ENCODE results near the gene ZFPM1. TPM values are rescaled to one million over a fixed set of nuclear protein-coding genes. Genes with fewer than 3 reads are reported as not detected.

The ZFPM1 gene
- polyA plus RNA-seq, 1 of the 3 experiments (the other 2 are of a cell fraction) = 1.2 TPM

GRCh38 chr16:88433632-88434352, 19.3 kb upstream of the ZFPM1 start (continued):
- TF ChIP-seq NRF1 (IDR thresholded peaks at IDR 0.05; ENCODE audit: low read depth, low read length) (no peak), GATA2 (CRISPR knock-in tag; IDR thresholded peaks at IDR 0.05) (no peak), RCOR1 (IDR thresholded peaks at IDR 0.05; ENCODE audit: low read length) (no peak)

- WGBS (ENCODE audit: low lambda C conversion rate) = 100% methylated on average over 1 of the region's 10 CpGs
- H3K9me2 ChIP-seq = no peaks in the 10 kb centered on the region
- H3K4me3 ChIP-seq (ENCODE audit: low read depth in 2 of 2, low read length in 1 of 2) = no peak overlapping the region
- CTCF ChIA-PET = interaction anchor here (4.7 kb wide), 1 partner anchor 146 kb away, joined by 25 read pairs; no protein-coding TSS in a partner anchor
- no peak for DNase-seq
- POLR2A ChIA-PET = no interaction called here
- H3K36me3 ChIP-seq (replicated peaks in 1 of 2; ENCODE audit: control insufficient read depth in 1 of 2, insufficient read depth in 2 of 2, low read length in 1 of 2) = no peaks in the 10 kb centered on the region
- no peak overlapping the region for H2AFZ ChIP-seq (ENCODE audit: low read depth)
- no peaks in the 10 kb centered on the region for H3K27me3 ChIP-seq (ENCODE audit: insufficient read depth)
- no peak overlapping the region for H3K9ac ChIP-seq
- H3K79me2 ChIP-seq (ENCODE audit: insufficient read depth) = no peaks in the 10 kb centered on the region
- H3K4me1 ChIP-seq (ENCODE audit: control insufficient read depth in 1 of 2, insufficient read depth in 2 of 2, low read depth in 1 of 2, low read length in 1 of 2) = peaks cover 0 to 7% of the 10 kb centered on the region in 2 experiments; a peak in 1 of 4 replicates
- H3K9me3 ChIP-seq = no peaks in the 10 kb centered on the region
- no peak overlapping the region for H3K4me2 ChIP-seq
- H4K20me1 ChIP-seq (ENCODE audit: insufficient read depth) = no peaks in the 10 kb centered on the region
- TF ChIP-seq MXI1 (IDR thresholded peaks at IDR 0.05; ENCODE audit: low read depth, low read length) (no peak), FOXJ3 (CRISPR knock-in tag; IDR thresholded peaks at IDR 0.05) (no peak), CTCF (IDR thresholded peaks at IDR 0.05) (no peak), NRF1 (IDR thresholded peaks at IDR 0.05; ENCODE audit: low read depth, low read length) (no peak), GABPA (IDR thresholded peaks at IDR 0.05; ENCODE audit: low read depth) (no peak), ELF1 (IDR thresholded peaks at IDR 0.05) (no peak), TAF1 (IDR thresholded peaks at IDR 0.05; ENCODE audit: borderline replicate concordance, low read depth, low read length) (no peak), RCOR1 (IDR thresholded peaks at IDR 0.05; ENCODE audit: low read length) (no peak), YY1 (IDR thresholded peaks at IDR 0.05; ENCODE audit: low read depth) (no peak)
- H3K27ac ChIP-seq (ENCODE audit: low read depth in 2 of 2, low read length in 1 of 2) = no peak overlapping the region; a peak in 1 of 4 replicates
- H3F3A ChIP-seq (replicated peaks; ENCODE audit: insufficient read depth) = no peaks in the 10 kb centered on the region
Measured at GRCh38 chr16:88434353-88434690, 18.8 kb upstream of the ZFPM1 start.

DNA sequence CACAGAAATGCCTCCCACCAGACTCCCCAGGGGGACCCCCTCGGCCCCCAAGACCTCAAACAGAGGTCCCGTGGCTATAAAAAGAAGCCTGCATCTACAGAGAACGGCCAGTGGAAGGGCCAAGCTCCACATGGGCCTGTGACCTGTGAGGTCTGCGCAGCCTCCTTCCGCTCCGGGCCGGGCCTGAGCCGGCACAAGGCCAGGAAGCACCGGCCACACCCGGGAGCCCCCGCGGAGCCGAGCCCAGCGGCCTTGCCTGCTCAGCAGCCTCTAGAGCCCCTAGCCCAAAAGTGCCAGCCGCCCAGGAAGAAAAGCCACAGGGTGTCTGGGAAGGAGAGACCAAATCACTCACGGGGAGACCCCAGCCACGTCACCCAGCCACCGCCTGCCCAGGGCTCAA, 18.3 kb upstream of the ZFPM1 start:
- Histone ChIP-seq H3K4me1 (ENCODE audit: control insufficient read depth in 1 of 2, insufficient read depth in 2 of 2, low read depth in 1 of 2, low read length in 1 of 2) (peaks cover 0 to 7% of the 10 kb centered on the region in 2 experiments; a peak in 1 of 4 replicates), H3F3A (replicated peaks; ENCODE audit: insufficient read depth) (no peaks in the 10 kb centered on the region), H3K79me2 (ENCODE audit: insufficient read depth) (no peaks in the 10 kb centered on the region), H3K27ac (ENCODE audit: low read depth in 2 of 2, low read length in 1 of 2) (no peak overlapping the region; a peak in 1 of 4 replicates), H3K4me2 (no peak overlapping the region), H3K9me3 (no peaks in the 10 kb centered on the region), H3K27me3 (ENCODE audit: insufficient read depth) (no peaks in the 10 kb centered on the region), H3K9me2 (no peaks in the 10 kb centered on the region), H2AFZ (ENCODE audit: low read depth) (no peak overlapping the region), H3K9ac (no peak overlapping the region), H4K20me1 (ENCODE audit: insufficient read depth) (no peaks in the 10 kb centered on the region), H3K4me3 (ENCODE audit: low read depth in 2 of 2, low read length in 1 of 2) (no peak overlapping the region), H3K36me3 (replicated peaks in 1 of 2; ENCODE audit: control insufficient read depth in 1 of 2, insufficient read depth in 2 of 2, low read length in 1 of 2) (no peaks in the 10 kb centered on the region)
- WGBS (ENCODE audit: low lambda C conversion rate) = 86% methylated on average over 8 of the region's 18 CpGs
- POLR2A ChIA-PET = no interaction called here
- DNase-seq = no peak
- CTCF ChIA-PET = interaction anchor here (4.7 kb wide), 1 partner anchor 147 kb away, joined by 25 read pairs; no protein-coding TSS in a partner anchor
- TF ChIP-seq USF1 (IDR thresholded peaks at IDR 0.05; ENCODE audit: borderline replicate concordance, low read depth) = no peak
- no peak for TF ChIP-seq MXI1 (IDR thresholded peaks at IDR 0.05; ENCODE audit: low read depth, low read length)
- no peak for TF ChIP-seq POLR2AphosphoS5 (IDR thresholded peaks at IDR 0.05; ENCODE audit: low read depth, low read length)
- TF ChIP-seq MEF2A (IDR thresholded peaks at IDR 0.05; ENCODE audit: borderline replicate concordance, low read depth) = no peak
- TF ChIP-seq REST (IDR thresholded peaks at IDR 0.05; ENCODE audit: low read depth, low read length) = no peak
- no peak for TF ChIP-seq RAD21 (IDR thresholded peaks at IDR 0.05; ENCODE audit: low read length)
- no peak for TF ChIP-seq CTCF (IDR thresholded peaks at IDR 0.05)
- TF ChIP-seq RFX5 (IDR thresholded peaks at IDR 0.05; ENCODE audit: low read length) = no peak

All from SK-N-SH (cell line).